Measurements from ENCODE around the gene ASB18. TPM values are rescaled to one million over a fixed set of nuclear protein-coding genes. Genes with fewer than 3 reads are reported as not detected.

The ASB18 gene
- total and polyA plus RNA-seq, 2 of the 8 experiments (the other 6 are each of a cell fraction or from before 2014, with no cell fraction given) = not detected

- peak; percentile 92 to 98 (median 96) for TF ChIP-seq CTCF (IDR thresholded peaks at IDR 0.05; ENCODE audit: control extremely low read depth in 1 of 3, insufficient read depth in 1 of 3, low read depth in 1 of 3, low read length in 3 of 3)
- no peak for TF ChIP-seq GTF2F1 (IDR thresholded peaks at IDR 0.05; ENCODE audit: borderline replicate concordance, low read depth, low read length)
- TF ChIP-seq TAF7 (optimal IDR thresholded peaks at IDR 0.05; ENCODE audit: borderline replicate concordance, low read depth, low read length) = peak; percentile 6
- TF ChIP-seq CREB1 (IDR thresholded peaks at IDR 0.05) = peak; percentile 46; the same call in 1 of the 2 replicates
- TF ChIP-seq YY1 (IDR thresholded peaks at IDR 0.05; ENCODE audit: low read depth, low read length) = peak; percentile 33; the same call in 1 of the 2 replicates
These were observed 86.6 kb downstream of the ASB18 start (continued) for GRCh38 chr2:236177604-236177966.

All from H1 (cell line).